Heart left ventricle (tissue), 13 donors: ENCODE data around the gene ENGASE.

ENCODE experiments used
- POLR2A ChIP-seq, 2 donors: fragments of 450-650 bp; IDR thresholded peaks; one replicate each; pipeline ENCODE4 v1.6.1; 2017; ENCODE audit warnings: antibody characterized with exemption in 2 of 2, mild to moderate bottlenecking in 2 of 2, moderate library complexity in 2 of 2
- TF ChIP-seq, protein P1 (sequence below), 12 donors: fragments of 200-600 bp; sonication (generic) in 4 of 12; IDR thresholded peaks; one replicate each; pipeline versions ENCODE4 v1.5.0 to v1.8.0; 2018 to 2022; ENCODE audit warnings: antibody characterized with exemption in 12 of 12, mild to moderate bottlenecking in 5 of 12
- donor health status: ischemic (EF 13 %, LVEDD 7.1; RV severe dilation, severe dysfunction).
- donor health status: DM: no; HTN: yes; CAD: no.
- donor health status: DM: no; HTN: no; CAD: no.
- donor health status: ischemic (EF 25% LVEDD 6.9; RV normal size, moderate dysfunction).
- donor health status: ischemic (EF 25% LVEDD 5.7; RV mildly dilated, moderate dysfunction).
- donor health status: ischemic (EF 35%, LVEDD 5.7; RV mildly dilated, moderate dysfunction).
- donor health status: nonischemic (EF 11% LVEDD 7.7; RV severe dilation, severe dysfunction).
- donor health status: DM: yes; HTN: yes; CAD: no.
- donor health status: PGD.
- donor health status: ischemic (EF 29% LVEDD 5.4; RV normal size, mild dysfunction).
- donor health status: nonischemic (EF 23%, LVEDD 6.1; RV moderate dilation, normal function).

DNA sequence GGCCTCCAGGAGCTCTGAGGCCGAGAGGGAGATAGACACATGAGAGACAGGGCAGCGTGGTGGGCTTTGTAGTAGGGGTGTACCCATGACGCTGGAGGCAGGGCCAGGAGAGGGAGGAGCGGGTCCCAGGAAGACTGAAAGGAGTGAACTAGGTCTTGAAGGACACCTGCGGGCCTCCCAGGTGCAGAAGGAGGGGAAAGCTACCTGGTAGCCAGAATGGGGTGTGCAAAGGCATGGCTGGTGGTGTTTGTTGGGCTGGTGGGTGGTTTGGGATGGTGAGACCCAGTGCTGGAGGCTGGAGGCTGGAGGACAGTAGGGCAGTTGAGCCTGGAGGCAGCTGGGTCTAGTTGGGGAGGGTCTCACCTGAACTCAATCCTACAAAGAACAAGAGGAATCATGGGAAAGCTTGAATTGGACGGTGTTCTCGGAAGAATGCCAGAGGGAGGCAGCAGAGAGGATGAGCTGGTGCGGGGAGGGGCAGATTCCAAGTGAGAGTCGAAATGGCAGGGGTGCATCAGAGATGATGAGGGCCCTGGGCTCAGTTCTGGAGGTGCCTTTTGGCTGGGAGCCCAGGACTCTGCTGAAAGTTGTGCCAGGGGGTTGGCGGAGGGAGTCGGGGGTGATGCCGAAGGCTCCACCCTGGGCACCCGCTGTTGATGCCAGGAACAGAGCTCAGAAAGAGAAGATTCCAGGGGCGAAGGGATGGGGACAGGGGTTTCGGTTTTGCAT is 29.5 kb upstream of the ENGASE start:
- TF ChIP-seq, protein P1, sequence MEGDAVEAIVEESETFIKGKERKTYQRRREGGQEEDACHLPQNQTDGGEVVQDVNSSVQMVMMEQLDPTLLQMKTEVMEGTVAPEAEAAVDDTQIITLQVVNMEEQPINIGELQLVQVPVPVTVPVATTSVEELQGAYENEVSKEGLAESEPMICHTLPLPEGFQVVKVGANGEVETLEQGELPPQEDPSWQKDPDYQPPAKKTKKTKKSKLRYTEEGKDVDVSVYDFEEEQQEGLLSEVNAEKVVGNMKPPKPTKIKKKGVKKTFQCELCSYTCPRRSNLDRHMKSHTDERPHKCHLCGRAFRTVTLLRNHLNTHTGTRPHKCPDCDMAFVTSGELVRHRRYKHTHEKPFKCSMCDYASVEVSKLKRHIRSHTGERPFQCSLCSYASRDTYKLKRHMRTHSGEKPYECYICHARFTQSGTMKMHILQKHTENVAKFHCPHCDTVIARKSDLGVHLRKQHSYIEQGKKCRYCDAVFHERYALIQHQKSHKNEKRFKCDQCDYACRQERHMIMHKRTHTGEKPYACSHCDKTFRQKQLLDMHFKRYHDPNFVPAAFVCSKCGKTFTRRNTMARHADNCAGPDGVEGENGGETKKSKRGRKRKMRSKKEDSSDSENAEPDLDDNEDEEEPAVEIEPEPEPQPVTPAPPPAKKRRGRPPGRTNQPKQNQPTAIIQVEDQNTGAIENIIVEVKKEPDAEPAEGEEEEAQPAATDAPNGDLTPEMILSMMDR (IDR thresholded peaks at IDR 0.05): no peak
- TF ChIP-seq POLR2A (IDR thresholded peaks at IDR 0.05): no peak
